K562 (cell line): ENCODE results near the gene PHF1. TPM values are rescaled to one million over a fixed set of nuclear protein-coding genes. Genes with fewer than 3 reads are reported as not detected.
A peak's percentile ranks its signal among the peaks of the same experiment; 100 is the strongest.

ENCODE experiments used
- GABPB2 ChIP-seq: fragments of 250-450 bp; sonication (Bioruptor Pico); conservative IDR thresholded peaks from 2 replicates; pipeline ENCODE4 v1.5.1; 2021; ENCODE audit warnings: mild to moderate bottlenecking
- MED1 ChIP-seq: sonication (generic); formaldehyde crosslinking; IDR thresholded peaks from 2 replicates; pipeline ENCODE4 v1.8.1; 2023; ENCODE audit warnings: missing genetic modification reagents, borderline replicate concordance
- NCOA4 ChIP-seq: fragments of 450-650 bp; IDR thresholded peaks from 2 replicates; pipeline ENCODE4 v1.6.1; 2018; ENCODE audit warnings: mild to moderate bottlenecking; ENCODE audit not compliant: partially characterized antibody
- NFE2 ChIP-seq: IDR thresholded peaks from 2 replicates; pipeline ENCODE4 v1.6.1; 2014; ENCODE audit warnings: antibody characterized with exemption, low read depth
- RBM14 ChIP-seq: fragments of 200-400 bp; formaldehyde crosslinking; IDR thresholded peaks from 2 replicates; pipeline ENCODE4 v1.6.1; 2018; ENCODE audit warnings: low read depth, mild to moderate bottlenecking, low read length, moderate library complexity, borderline replicate concordance; ENCODE audit not compliant: insufficient read depth
- SREBF2 ChIP-seq: sonication (generic); formaldehyde crosslinking; IDR thresholded peaks from 2 replicates; pipeline ENCODE4 v1.4.0; 2020; ENCODE audit warnings: mild to moderate bottlenecking, missing genetic modification reagents
- TOE1 ChIP-seq, 2 experiments: fragments of 450-650 bp in 1 of 2; sonication (generic) in 1 of 2; formaldehyde crosslinking in 1 of 2; IDR thresholded peaks; 2 replicates each; pipeline versions ENCODE4 v1.7.1 to v1.8.0; 2016 to 2022; ENCODE audit warnings: borderline replicate concordance in 2 of 2, mild to moderate bottlenecking in 2 of 2, antibody characterized with exemption in 1 of 2, inconsistent platforms in 1 of 2, low read depth in 1 of 2, missing genetic modification reagents in 1 of 2, moderate library complexity in 1 of 2
- ZFX ChIP-seq: sonication (generic); formaldehyde crosslinking; IDR thresholded peaks from 2 replicates; pipeline ENCODE4 v1.8.0; 2022; ENCODE audit warnings: mild to moderate bottlenecking, missing genetic modification reagents, moderate library complexity
- ZNF311 ChIP-seq: fragments of 250-450 bp; sonication (Bioruptor Pico); IDR thresholded peaks from 2 replicates; pipeline ENCODE4 v1.4.0; 2020; ENCODE audit warnings: mild to moderate bottlenecking, moderate library complexity
- ZSCAN29 ChIP-seq: fragments of 450-650 bp; IDR thresholded peaks from 2 replicates; pipeline ENCODE4 v1.6.1; 2017
- polyA plus RNA-seq, 8 experiments: library from polyadenylated mRNA; depleted of rRNA in 4 of 8; stranded (reverse) in 5 of 8; unstranded in 3 of 8; fragments of >200 nt; fragmentation: Nextera tagmentation in 2 of 8; fragmentation: Illumina TruSeq in 1 of 8; extraction: Ambion mirVana in 2 of 8; extraction: Trizol in 1 of 8; gene quantifications; 2 replicates each; pipeline versions ENCODE4 v1.2.1 to v1.2.3, GENCODE V29; 2011 to 2014; ENCODE audit warnings: inconsistent platforms in 1 of 8, missing spikeins in 1 of 8
- total RNA-seq, 7 experiments: library from RNA; depleted of rRNA in 6 of 7; stranded (reverse); fragments of >200 nt in 6 of 7; fragmentation: Illumina TruSeq in 2 of 7; extraction: Trizol in 2 of 7; gene quantifications; 2 replicates each; pipeline versions ENCODE4 v1.2.1 to v1.2.3, GENCODE V29; 2011 to 2021; ENCODE audit warnings: low replicate concordance in 1 of 7
- TF ChIP-seq, protein P1 (sequence below): fragments of 450-650 bp; IDR thresholded peaks from 2 replicates; pipeline ENCODE4 v1.6.1; 2016; ENCODE audit warnings: antibody characterized with exemption
- TF ChIP-seq, protein P2 (sequence below): fragments of 450-650 bp; IDR thresholded peaks from 2 replicates; pipeline ENCODE4 v1.7.0; 2016; ENCODE audit warnings: borderline replicate concordance
- TF ChIP-seq, protein P3 (sequence below): sonication (generic); formaldehyde crosslinking; IDR thresholded peaks from 2 replicates; pipeline ENCODE4 v1.8.0; 2022; ENCODE audit warnings: mild to moderate bottlenecking, missing genetic modification reagents
- TF ChIP-seq, protein P4 (sequence below): fragments of 450-650 bp; IDR thresholded peaks from 2 replicates; pipeline ENCODE4 v1.6.1; 2017; ENCODE audit warnings: antibody characterized with exemption
- TF ChIP-seq, protein P5 (sequence below): sonication (generic); formaldehyde crosslinking; IDR thresholded peaks from 2 replicates; pipeline ENCODE4 v1.8.0; 2022; ENCODE audit warnings: missing genetic modification reagents, mild to moderate bottlenecking, borderline replicate concordance
- TF ChIP-seq, protein P6 (sequence below): fragments of 450-650 bp; IDR thresholded peaks from one replicate; pipeline ENCODE4 v1.6.1; 2018; ENCODE audit warnings: mild to moderate bottlenecking, moderate library complexity; ENCODE audit not compliant: partially characterized antibody

The PHF1 gene
- total and polyA plus RNA-seq, 9 of the 15 experiments (the other 6 are each of a cell fraction or from before 2014, with no cell fraction given), result 3.7 to 64.2 (median 33.7) TPM

DNA sequence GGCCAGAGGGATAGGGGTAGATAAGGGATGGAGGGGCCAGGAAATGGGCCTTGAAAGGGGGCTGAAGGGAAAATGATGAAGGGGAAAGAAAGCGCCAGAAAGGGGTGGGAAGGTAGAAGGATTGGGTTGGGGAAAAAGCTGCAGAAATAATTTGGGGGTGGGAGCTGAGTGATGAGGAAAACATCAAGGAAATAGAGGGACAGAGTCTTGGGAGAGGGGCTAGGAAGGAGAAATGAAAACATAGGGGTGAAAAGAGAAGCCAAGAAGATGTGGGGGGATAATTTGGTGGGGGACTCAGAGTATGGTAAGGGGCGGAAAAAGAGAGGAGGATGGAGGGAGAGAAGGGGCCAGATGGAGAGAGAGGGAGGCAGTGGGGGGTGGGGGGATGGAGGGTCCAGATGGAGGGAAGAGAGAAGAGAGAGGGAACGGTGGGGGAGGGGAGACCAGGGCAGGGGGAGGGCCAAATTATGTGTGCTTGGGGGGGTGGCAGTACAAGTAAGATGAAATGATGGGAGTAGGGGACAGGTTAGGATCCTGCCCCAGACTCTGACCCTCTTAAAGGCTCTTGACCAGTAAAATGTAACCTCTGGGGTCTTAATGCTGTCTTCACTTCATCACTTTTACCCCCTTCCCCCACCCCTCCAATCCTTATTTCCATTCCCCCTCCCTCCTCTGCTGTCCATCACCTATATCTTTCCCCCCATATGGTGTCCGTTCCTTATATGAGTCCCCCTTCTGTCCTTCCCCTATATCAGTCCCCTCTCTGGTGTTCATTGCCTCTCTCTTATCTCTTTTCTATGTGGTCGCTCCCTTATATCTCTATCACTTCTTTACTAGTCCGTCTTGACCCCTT is 9.9 kb downstream of the PHF1 start (continued):
- TF ChIP-seq, protein P1, sequence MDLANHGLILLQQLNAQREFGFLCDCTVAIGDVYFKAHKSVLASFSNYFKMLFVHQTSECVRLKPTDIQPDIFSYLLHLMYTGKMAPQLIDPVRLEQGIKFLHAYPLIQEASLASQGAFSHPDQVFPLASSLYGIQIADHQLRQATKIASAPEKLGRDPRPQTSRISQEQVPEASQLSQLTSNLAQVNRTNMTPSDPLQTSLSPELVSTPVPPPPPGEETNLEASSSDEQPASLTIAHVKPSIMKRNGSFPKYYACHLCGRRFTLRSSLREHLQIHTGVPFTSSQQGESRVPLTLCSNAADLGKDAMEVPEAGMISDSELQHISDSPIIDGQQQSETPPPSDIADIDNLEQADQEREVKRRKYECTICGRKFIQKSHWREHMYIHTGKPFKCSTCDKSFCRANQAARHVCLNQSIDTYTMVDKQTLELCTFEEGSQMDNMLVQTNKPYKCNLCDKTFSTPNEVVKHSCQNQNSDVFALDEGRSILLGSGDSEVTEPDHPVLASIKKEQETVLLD, result peak; percentile 77
- TF ChIP-seq SREBF2 (CRISPR knock-in tag), result no peak
- TF ChIP-seq, protein P2, sequence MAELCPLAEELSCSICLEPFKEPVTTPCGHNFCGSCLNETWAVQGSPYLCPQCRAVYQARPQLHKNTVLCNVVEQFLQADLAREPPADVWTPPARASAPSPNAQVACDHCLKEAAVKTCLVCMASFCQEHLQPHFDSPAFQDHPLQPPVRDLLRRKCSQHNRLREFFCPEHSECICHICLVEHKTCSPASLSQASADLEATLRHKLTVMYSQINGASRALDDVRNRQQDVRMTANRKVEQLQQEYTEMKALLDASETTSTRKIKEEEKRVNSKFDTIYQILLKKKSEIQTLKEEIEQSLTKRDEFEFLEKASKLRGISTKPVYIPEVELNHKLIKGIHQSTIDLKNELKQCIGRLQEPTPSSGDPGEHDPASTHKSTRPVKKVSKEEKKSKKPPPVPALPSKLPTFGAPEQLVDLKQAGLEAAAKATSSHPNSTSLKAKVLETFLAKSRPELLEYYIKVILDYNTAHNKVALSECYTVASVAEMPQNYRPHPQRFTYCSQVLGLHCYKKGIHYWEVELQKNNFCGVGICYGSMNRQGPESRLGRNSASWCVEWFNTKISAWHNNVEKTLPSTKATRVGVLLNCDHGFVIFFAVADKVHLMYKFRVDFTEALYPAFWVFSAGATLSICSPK, result 0 out of 2 replicates have a peak, but pooled peaks have one; percentile 50
- no peak for TF ChIP-seq MED1 (CRISPR knock-in tag)
- TF ChIP-seq ZSCAN29, result no peak
- TF ChIP-seq ZNF311 (CRISPR knock-in tag), result no peak
- TF ChIP-seq, protein P3, sequence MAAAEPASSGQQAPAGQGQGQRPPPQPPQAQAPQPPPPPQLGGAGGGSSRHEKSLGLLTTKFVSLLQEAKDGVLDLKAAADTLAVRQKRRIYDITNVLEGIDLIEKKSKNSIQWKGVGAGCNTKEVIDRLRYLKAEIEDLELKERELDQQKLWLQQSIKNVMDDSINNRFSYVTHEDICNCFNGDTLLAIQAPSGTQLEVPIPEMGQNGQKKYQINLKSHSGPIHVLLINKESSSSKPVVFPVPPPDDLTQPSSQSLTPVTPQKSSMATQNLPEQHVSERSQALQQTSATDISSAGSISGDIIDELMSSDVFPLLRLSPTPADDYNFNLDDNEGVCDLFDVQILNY (CRISPR knock-in tag), result no peak
- no peak for TF ChIP-seq NCOA4
- TF ChIP-seq NFE2, result no peak
- TF ChIP-seq, protein P4, sequence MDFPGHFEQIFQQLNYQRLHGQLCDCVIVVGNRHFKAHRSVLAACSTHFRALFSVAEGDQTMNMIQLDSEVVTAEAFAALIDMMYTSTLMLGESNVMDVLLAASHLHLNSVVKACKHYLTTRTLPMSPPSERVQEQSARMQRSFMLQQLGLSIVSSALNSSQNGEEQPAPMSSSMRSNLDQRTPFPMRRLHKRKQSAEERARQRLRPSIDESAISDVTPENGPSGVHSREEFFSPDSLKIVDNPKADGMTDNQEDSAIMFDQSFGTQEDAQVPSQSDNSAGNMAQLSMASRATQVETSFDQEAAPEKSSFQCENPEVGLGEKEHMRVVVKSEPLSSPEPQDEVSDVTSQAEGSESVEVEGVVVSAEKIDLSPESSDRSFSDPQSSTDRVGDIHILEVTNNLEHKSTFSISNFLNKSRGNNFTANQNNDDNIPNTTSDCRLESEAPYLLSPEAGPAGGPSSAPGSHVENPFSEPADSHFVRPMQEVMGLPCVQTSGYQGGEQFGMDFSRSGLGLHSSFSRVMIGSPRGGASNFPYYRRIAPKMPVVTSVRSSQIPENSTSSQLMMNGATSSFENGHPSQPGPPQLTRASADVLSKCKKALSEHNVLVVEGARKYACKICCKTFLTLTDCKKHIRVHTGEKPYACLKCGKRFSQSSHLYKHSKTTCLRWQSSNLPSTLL, result 0 out of 2 replicates have a peak, but pooled peaks have one; percentile 17
- TF ChIP-seq GABPB2 (CRISPR knock-in tag), result no peak
- TF ChIP-seq RBM14, result no peak
- TF ChIP-seq, protein P5, sequence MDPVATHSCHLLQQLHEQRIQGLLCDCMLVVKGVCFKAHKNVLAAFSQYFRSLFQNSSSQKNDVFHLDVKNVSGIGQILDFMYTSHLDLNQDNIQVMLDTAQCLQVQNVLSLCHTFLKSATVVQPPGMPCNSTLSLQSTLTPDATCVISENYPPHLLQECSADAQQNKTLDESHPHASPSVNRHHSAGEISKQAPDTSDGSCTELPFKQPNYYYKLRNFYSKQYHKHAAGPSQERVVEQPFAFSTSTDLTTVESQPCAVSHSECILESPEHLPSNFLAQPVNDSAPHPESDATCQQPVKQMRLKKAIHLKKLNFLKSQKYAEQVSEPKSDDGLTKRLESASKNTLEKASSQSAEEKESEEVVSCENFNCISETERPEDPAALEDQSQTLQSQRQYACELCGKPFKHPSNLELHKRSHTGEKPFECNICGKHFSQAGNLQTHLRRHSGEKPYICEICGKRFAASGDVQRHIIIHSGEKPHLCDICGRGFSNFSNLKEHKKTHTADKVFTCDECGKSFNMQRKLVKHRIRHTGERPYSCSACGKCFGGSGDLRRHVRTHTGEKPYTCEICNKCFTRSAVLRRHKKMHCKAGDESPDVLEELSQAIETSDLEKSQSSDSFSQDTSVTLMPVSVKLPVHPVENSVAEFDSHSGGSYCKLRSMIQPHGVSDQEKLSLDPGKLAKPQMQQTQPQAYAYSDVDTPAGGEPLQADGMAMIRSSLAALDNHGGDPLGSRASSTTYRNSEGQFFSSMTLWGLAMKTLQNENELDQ (CRISPR knock-in tag), result no peak
- TF ChIP-seq ZFX (CRISPR knock-in tag), result no peak
- no peak; the same call in 1 of the 2 replicates for TF ChIP-seq TOE1 (IDR thresholded peaks at IDR 0.05; ENCODE audit: borderline replicate concordance)
- no peak for TF ChIP-seq TOE1 (CRISPR knock-in tag; IDR thresholded peaks at IDR 0.05; ENCODE audit: borderline replicate concordance, low read depth)
- TF ChIP-seq, protein P6, sequence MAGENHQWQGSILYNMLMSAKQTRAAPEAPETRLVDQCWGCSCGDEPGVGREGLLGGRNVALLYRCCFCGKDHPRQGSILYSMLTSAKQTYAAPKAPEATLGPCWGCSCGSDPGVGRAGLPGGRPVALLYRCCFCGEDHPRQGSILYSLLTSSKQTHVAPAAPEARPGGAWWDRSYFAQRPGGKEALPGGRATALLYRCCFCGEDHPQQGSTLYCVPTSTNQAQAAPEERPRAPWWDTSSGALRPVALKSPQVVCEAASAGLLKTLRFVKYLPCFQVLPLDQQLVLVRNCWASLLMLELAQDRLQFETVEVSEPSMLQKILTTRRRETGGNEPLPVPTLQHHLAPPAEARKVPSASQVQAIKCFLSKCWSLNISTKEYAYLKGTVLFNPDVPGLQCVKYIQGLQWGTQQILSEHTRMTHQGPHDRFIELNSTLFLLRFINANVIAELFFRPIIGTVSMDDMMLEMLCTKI, result no peak
